OCI-LY3 (cell line): Measurements from ENCODE around the gene SNN.

Experiments
- EZH2phosphoT487 ChIP-seq: fragments of 200-600 bp; shearing (Covaris generic); IDR thresholded peaks from 2 replicates; pipeline ENCODE4 v1.6.1; 2018; ENCODE audit warnings: antibody characterized with exemption, mixed run types, low read depth
- TF ChIP-seq, protein P1 (sequence below): fragments of 200-600, 300-600 bp; sonication (generic); IDR thresholded peaks from 2 replicates; pipeline ENCODE4 v1.5.1; 2014; ENCODE audit warnings: antibody characterized with exemption, low read length, low read depth

DNA sequence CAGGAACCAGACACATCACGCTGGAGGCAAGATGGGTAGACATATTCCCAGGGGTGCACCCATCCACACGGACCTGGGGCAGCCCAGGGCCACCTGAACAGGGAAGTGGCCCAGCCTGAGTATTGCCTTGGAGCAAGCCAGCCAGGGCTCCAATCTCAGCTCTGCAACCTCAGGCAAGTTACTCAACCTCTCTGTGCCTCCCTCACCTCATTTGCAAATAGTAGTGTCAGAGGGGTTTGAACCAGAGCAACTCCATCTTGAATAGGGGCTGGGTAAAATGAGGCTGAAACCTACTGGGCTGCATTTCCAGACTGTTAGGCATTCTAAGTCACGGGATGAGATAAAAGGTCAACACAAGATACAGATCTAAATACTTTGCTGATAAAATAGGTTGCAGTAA lies 35.1 kb upstream of the SNN start:
- TF ChIP-seq, protein P1, sequence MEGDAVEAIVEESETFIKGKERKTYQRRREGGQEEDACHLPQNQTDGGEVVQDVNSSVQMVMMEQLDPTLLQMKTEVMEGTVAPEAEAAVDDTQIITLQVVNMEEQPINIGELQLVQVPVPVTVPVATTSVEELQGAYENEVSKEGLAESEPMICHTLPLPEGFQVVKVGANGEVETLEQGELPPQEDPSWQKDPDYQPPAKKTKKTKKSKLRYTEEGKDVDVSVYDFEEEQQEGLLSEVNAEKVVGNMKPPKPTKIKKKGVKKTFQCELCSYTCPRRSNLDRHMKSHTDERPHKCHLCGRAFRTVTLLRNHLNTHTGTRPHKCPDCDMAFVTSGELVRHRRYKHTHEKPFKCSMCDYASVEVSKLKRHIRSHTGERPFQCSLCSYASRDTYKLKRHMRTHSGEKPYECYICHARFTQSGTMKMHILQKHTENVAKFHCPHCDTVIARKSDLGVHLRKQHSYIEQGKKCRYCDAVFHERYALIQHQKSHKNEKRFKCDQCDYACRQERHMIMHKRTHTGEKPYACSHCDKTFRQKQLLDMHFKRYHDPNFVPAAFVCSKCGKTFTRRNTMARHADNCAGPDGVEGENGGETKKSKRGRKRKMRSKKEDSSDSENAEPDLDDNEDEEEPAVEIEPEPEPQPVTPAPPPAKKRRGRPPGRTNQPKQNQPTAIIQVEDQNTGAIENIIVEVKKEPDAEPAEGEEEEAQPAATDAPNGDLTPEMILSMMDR: no peak
- TF ChIP-seq EZH2phosphoT487: no peak
